A549 (cell line): ENCODE measurements around the gene PARD6B. TPM values are rescaled to one million over a fixed set of nuclear protein-coding genes. Genes with fewer than 3 reads are reported as not detected.
A peak's percentile ranks its signal among the peaks of the same experiment; 100 is the strongest.

ENCODE experiments used
- ATAC-seq, 2 experiments: fragments of 200-7000 bp in 1 of 2; fragments of >200 bp in 1 of 2; cut with Nextera tagmentation in 1 of 2; cut with Tn5 transposase in 1 of 2; 3 replicates each; pipeline versions ENCODE4 v1.8.0 to v1.9.1; 2018 to 2020; ENCODE audit warnings: mild to moderate bottlenecking in 1 of 2, moderate library complexity in 1 of 2
- CTCF ChIA-PET: fragments of 300-600 bp; sonication (Branson Sonifier 250); formaldehyde crosslinking; extraction: SDS; loops from one replicate; lab custom pipeline; 2021; ENCODE audit warnings: antibody characterized with exemption, inconsistent platforms; lab: Yijun Ruan, JAX
- POLR2A ChIA-PET: fragments of 350-600 bp; formaldehyde crosslinking; extraction: SDS; loops from one replicate; lab custom pipeline; 2021; ENCODE audit warnings: antibody characterized with exemption, inconsistent platforms; lab: Yijun Ruan, JAX
- DNase-seq, 2 experiments: peaks; one replicate each; pipeline versions ENCODE4 v3.0.0 to v3.0.0-alpha.2; 2011 to 2016; ENCODE audit warnings: low read depth in 1 of 2, low spot score in 1 of 2
- FAIRE-seq: peaks from 2 replicates; lab custom pipeline; 2011; peaks lifted over from hg19 to GRCh38; lab: Jason Lieb, UNC
- H3K27ac ChIP-seq, 2 experiments: fragments of >200 bp; sonication (Bioruptor Twin); formaldehyde crosslinking; 3 replicates each; pipeline ENCODE4 v1.5.1; 2016 to 2017
- H3K4me1 ChIP-seq: fragments of >200 bp; sonication (Bioruptor Twin); formaldehyde crosslinking; 3 replicates; pipeline ENCODE4 v1.6.1; 2016
- H3K4me2 ChIP-seq: fragments of >200 bp; sonication (Bioruptor Twin); formaldehyde crosslinking; 3 replicates; pipeline ENCODE4 v1.6.1; 2016
- H3K4me3 ChIP-seq: fragments of >200 bp; sonication (Bioruptor Twin); formaldehyde crosslinking; 3 replicates; pipeline ENCODE4 v1.5.1; 2016
- H3K9me3 ChIP-seq: fragments of >200 bp; sonication (Bioruptor Twin); formaldehyde crosslinking; 3 replicates; pipeline ENCODE4 v1.6.1; 2016
- CEBPB ChIP-seq, 2 experiments: fragments of >200 bp in 1 of 2; sonication (Bioruptor Twin) in 1 of 2; formaldehyde crosslinking in 1 of 2; IDR thresholded peaks; 2 replicates each; pipeline ENCODE4 v1.6.1; 2012 to 2016
- CTCF ChIP-seq: fragments of >200 bp; sonication (Bioruptor Twin); formaldehyde crosslinking; IDR thresholded peaks from 3 replicates; pipeline ENCODE4 v1.5.1; 2016
- E2F6 ChIP-seq: IDR thresholded peaks from 2 replicates; pipeline ENCODE4 v1.6.1; 2012; ENCODE audit warnings: low read depth, borderline replicate concordance
- EHF ChIP-seq: fragments of 250-450 bp; sonication (Bioruptor Pico); IDR thresholded peaks from 2 replicates; pipeline ENCODE4 v1.5.0; 2020; ENCODE audit warnings: mild to moderate bottlenecking
- EP300 ChIP-seq, 2 experiments: fragments of >200 bp; sonication (Bioruptor Twin); formaldehyde crosslinking; IDR thresholded peaks; 2 replicates in 1 of 2; 3 replicates in 1 of 2; pipeline ENCODE4 v1.6.1; 2016 to 2017
- ESRRA ChIP-seq: fragments of 150-350 bp; IDR thresholded peaks from 2 replicates; pipeline ENCODE4 v1.6.1; 2014; ENCODE audit warnings: mild to moderate bottlenecking, low read length, borderline replicate concordance
- GATA3 ChIP-seq: IDR thresholded peaks from 2 replicates; pipeline ENCODE4 v1.6.1; 2012; ENCODE audit warnings: borderline replicate concordance
- HOXA7 ChIP-seq: fragments of 250-450 bp; sonication (Bioruptor Pico); IDR thresholded peaks from 2 replicates; pipeline ENCODE4 v1.5.0; 2020; ENCODE audit warnings: mild to moderate bottlenecking, moderate library complexity
- HOXB13 ChIP-seq: fragments of 250-450 bp; sonication (Bioruptor Pico); IDR thresholded peaks from 2 replicates; pipeline ENCODE4 v1.5.0; 2020; ENCODE audit warnings: low read depth, mild to moderate bottlenecking, moderate library complexity
- JUN ChIP-seq, 2 experiments: fragments of >200 bp; sonication (Bioruptor Twin); formaldehyde crosslinking; IDR thresholded peaks; 2 replicates in 1 of 2; 3 replicates in 1 of 2; pipeline ENCODE4 v1.6.1; 2016 to 2017
- KDM1A ChIP-seq: fragments of 200-600 bp; sonication (generic); IDR thresholded peaks from 2 replicates; pipeline ENCODE4 v1.6.1; 2016; ENCODE audit warnings: low read depth, mild to moderate bottlenecking
- KDM5A ChIP-seq: fragments of 200-600 bp; sonication (generic); IDR thresholded peaks from 2 replicates; pipeline ENCODE4 v1.6.1; 2016; ENCODE audit warnings: antibody characterized with exemption, mild to moderate bottlenecking
- MAFK ChIP-seq: fragments of 450-650 bp; IDR thresholded peaks from 2 replicates; pipeline ENCODE4 v1.6.1; 2014; ENCODE audit not compliant: partially characterized antibody
- MAZ ChIP-seq: fragments of 150-350 bp; IDR thresholded peaks from 2 replicates; pipeline ENCODE4 v1.6.1; 2014; ENCODE audit warnings: antibody characterized with exemption, low read depth, low read length, borderline replicate concordance
- MYC ChIP-seq: IDR thresholded peaks from 2 replicates; pipeline ENCODE4 v1.6.1; 2012; ENCODE audit warnings: mild to moderate bottlenecking, inconsistent platforms, low read length, improper control_type of control experiment, borderline replicate concordance
- NFE2L2 ChIP-seq: fragments of 150-350 bp; conservative IDR thresholded peaks from 2 replicates; pipeline ENCODE4 v1.6.1; 2014; ENCODE audit warnings: low read length
- NPAS2 ChIP-seq: fragments of 250-450 bp; sonication (Bioruptor Pico); IDR thresholded peaks from 2 replicates; pipeline ENCODE4 v1.8.0; 2022; ENCODE audit warnings: mild to moderate bottlenecking, moderate library complexity, borderline replicate concordance
- POLR2AphosphoS2 ChIP-seq: conservative IDR thresholded peaks from 2 replicates; pipeline ENCODE4 v1.6.1; 2012; ENCODE audit warnings: low read length, improper control_type of control experiment, inconsistent platforms
- RAD21 ChIP-seq, 2 experiments: fragments of >200 bp in 1 of 2; sonication (Bioruptor Twin) in 1 of 2; formaldehyde crosslinking in 1 of 2; IDR thresholded peaks in 1 of 2; conservative IDR thresholded peaks in 1 of 2; 2 replicates in 1 of 2; 3 replicates in 1 of 2; pipeline ENCODE4 v1.6.1; 2012 to 2018; ENCODE audit warnings: inconsistent platforms in 1 of 2
- RARB ChIP-seq: fragments of 250-450 bp; sonication (Bioruptor Pico); IDR thresholded peaks from 2 replicates; pipeline ENCODE4 v1.8.0; 2021; ENCODE audit warnings: mild to moderate bottlenecking, moderate library complexity
- RCOR1 ChIP-seq: fragments of 150-350 bp; IDR thresholded peaks from 2 replicates; pipeline ENCODE4 v1.6.1; 2014; ENCODE audit warnings: antibody characterized with exemption, low read length, low read depth
- RFX5 ChIP-seq: fragments of 450-650 bp; IDR thresholded peaks from 2 replicates; pipeline ENCODE4 v1.7.1; 2014; ENCODE audit warnings: antibody characterized with exemption, mild to moderate bottlenecking, moderate library complexity
- ZFP36 ChIP-seq: fragments of 450-650 bp; IDR thresholded peaks from 2 replicates; pipeline ENCODE4 v1.6.1; 2014; ENCODE audit warnings: borderline replicate concordance; ENCODE audit not compliant: partially characterized antibody
- ZNF302 ChIP-seq: fragments of 250-450 bp; sonication (Bioruptor Pico); IDR thresholded peaks from 2 replicates; pipeline ENCODE4 v1.9.0; 2021; ENCODE audit warnings: inconsistent platforms, mild to moderate bottlenecking, moderate library complexity
- WGBS: methylation state at CpG from one replicate; pipeline ENCODE4 v1.1.6; 2017; ENCODE audit errors: missing lambda C conversion rate; 5-methylcytosine and 5-hydroxymethylcytosine counted together
- polyA plus RNA-seq, 4 experiments: library from polyadenylated mRNA; depleted of rRNA in 3 of 4; stranded (reverse); fragments of >200 nt; fragmentation: RNase III in 1 of 4; extraction: RNeasy Plus Mini Kit Qiagen cat#74134 plus additional on column Dnase treatment in 1 of 4; gene quantifications; 2 replicates in 3 of 4; 3 replicates in 1 of 4; pipeline ENCODE4 v1.2.3, GENCODE V29; 2011 to 2017
- TF ChIP-seq, protein P1 (sequence below): fragments of 250-450 bp; sonication (Bioruptor Pico); IDR thresholded peaks from 2 replicates; pipeline ENCODE4 v1.5.0; 2021; ENCODE audit warnings: mild to moderate bottlenecking, moderate library complexity, borderline replicate concordance
- TF ChIP-seq, protein P2 (sequence below): IDR thresholded peaks from 2 replicates; pipeline ENCODE4 v1.6.1; 2012

PARD6B gene
- polyA plus RNA-seq, 2 of the 4 experiments (the other 2 are of a cell fraction): 3.1 to 6.4 TPM

- TF ChIP-seq POLR2AphosphoS2: no peak
- no peak for TF ChIP-seq CTCF
- no peak for TF ChIP-seq KDM1A
- peak; percentile 65; the same call in 1 of the 2 replicates for TF ChIP-seq RFX5
- peak; percentile 57 to 86; a peak in 3 of 4 replicates for TF ChIP-seq CEBPB (IDR thresholded peaks at IDR 0.05)
- no peak for TF ChIP-seq NFE2L2
- TF ChIP-seq KDM5A: no peak
- TF ChIP-seq, protein P1, sequence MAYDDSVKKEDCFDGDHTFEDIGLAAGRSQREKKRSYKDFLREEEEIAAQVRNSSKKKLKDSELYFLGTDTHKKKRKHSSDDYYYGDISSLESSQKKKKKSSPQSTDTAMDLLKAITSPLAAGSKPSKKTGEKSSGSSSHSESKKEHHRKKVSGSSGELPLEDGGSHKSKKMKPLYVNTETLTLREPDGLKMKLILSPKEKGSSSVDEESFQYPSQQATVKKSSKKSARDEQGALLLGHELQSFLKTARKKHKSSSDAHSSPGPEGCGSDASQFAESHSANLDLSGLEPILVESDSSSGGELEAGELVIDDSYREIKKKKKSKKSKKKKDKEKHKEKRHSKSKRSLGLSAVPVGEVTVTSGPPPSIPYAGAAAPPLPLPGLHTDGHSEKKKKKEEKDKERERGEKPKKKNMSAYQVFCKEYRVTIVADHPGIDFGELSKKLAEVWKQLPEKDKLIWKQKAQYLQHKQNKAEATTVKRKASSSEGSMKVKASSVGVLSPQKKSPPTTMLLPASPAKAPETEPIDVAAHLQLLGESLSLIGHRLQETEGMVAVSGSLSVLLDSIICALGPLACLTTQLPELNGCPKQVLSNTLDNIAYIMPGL (CRISPR knock-in tag): no peak
- TF ChIP-seq E2F6: no peak; the same call in 1 of the 2 replicates
- TF ChIP-seq RARB (CRISPR knock-in tag): no peak
- no peak for TF ChIP-seq RCOR1
- no peak for TF ChIP-seq HOXB13 (CRISPR knock-in tag)
- 0 out of 5 replicates have a peak, but pooled peaks of 1 of the 2 experiments have one; percentile 11 for TF ChIP-seq RAD21 (conservative IDR thresholded peaks at IDR 0.05 in 1 of 2, IDR thresholded peaks at IDR 0.05 in 1 of 2)
- TF ChIP-seq MYC: peak; percentile 44; the same call in 1 of the 2 replicates
- no peak for TF ChIP-seq NPAS2 (CRISPR knock-in tag)
- TF ChIP-seq ZNF302: no peak
- TF ChIP-seq ESRRA: no peak
- TF ChIP-seq MAFK: no peak
- no peak for TF ChIP-seq EHF
- no peak; the same call in 1 of the 2 replicates for TF ChIP-seq GATA3
Observed at GRCh38 chr20:50731055-50731929, at the start of gene PARD6B (continued).

DNA sequence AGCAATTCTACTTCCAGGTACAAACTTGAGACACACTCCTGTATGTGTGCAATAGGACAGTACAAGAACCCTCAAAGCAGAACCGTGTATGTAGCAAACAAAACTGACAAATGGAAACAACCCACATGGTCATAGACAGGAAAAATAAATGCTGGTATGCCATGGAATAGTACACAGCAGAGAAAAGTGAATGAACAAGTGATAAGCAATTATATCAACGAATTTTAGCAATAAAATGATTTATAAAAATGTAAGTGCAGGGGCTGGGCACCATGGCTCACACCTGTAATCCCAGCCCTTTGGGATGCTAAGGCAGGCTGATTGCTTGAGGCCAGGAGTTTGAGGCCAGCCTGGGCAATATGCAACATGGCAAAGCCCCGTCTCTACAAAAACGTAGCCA is 49.3 kb upstream of the PARD6B start:
- H3K4me1 ChIP-seq: peaks cover 30% of the 10 kb centered on the region
- H3K27ac ChIP-seq: no peak overlapping the region
- POLR2A ChIA-PET: no interaction called here
- H3K9me3 ChIP-seq: no peaks in the 10 kb centered on the region
- DNase-seq (no peak), FAIRE-seq (no peak), ATAC-seq (no peak)
- TF ChIP-seq CEBPB (IDR thresholded peaks at IDR 0.05) (no peak), EHF (no peak), HOXA7 (CRISPR knock-in tag) (no peak), KDM1A (no peak; the same call in 1 of the 2 replicates), POLR2AphosphoS2 (no peak), EP300 (IDR thresholded peaks at IDR 0.05) (no peak), MAZ (no peak), E2F6 (no peak), JUN (IDR thresholded peaks at IDR 0.05) (no peak), KDM5A (no peak), ZFP36 (no peak)
- TF ChIP-seq, protein P2, sequence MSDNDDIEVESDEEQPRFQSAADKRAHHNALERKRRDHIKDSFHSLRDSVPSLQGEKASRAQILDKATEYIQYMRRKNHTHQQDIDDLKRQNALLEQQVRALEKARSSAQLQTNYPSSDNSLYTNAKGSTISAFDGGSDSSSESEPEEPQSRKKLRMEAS: no peak
- CTCF ChIA-PET: interaction anchor here (2.0 to 3.0 kb wide), 2 partner anchors 19 to 36 kb away, joined by 8 to 12 read pairs; no protein-coding TSS in a partner anchor
- H3K4me2 ChIP-seq: no peak overlapping the region
- 49% methylated on average over 4 of the region's 4 CpGs for WGBS
- H3K4me3 ChIP-seq: no peak overlapping the region
